ENCODE results near the gene ARHGAP15. TPM values are rescaled to one million over a fixed set of nuclear protein-coding genes. Genes with fewer than 3 reads are reported as not detected.

The ARHGAP15 gene
- total RNA-seq, 4 donors from 2014 or later = 1.7 to 16.8 (median 3.7) TPM

GRCh38 chr2:143742581-143742980 lies 613.4 kb downstream of the ARHGAP15 start:
- TF ChIP-seq POLR2A (IDR thresholded peaks at IDR 0.05) (no peak), CTCF (IDR thresholded peaks at IDR 0.05) (no peak)
- Histone ChIP-seq H3K36me3 (no peaks in the 10 kb centered on the region), H3K4me1 (no peaks in the 10 kb centered on the region), H3K27ac (no peak overlapping the region), H3K27me3 (no peaks in the 10 kb centered on the region), H3K9me3 (no peaks in the 10 kb centered on the region), H3K4me3 (no peak overlapping the region)
- 65 to 66% methylated on average over 5 of the region's 5 CpGs for whole genome bisulfite sequencing, 2 donors
- intact Hi-C loops (cut with DNase I) = no loop called here
- DNase-seq = no peak

- TF ChIP-seq CTCF (IDR thresholded peaks at IDR 0.05) (no peak), POLR2A (IDR thresholded peaks at IDR 0.05) (no peak)
- no peak overlapping the region for H3K4me3 ChIP-seq
- no peaks in the 10 kb centered on the region for H3K4me1 ChIP-seq
- 81 to 93% methylated on average over 2 of the region's 2 CpGs for WGBS, 2 donors
- intact Hi-C loops (cut with DNase I) = no loop called here
- H3K36me3 ChIP-seq = no peaks in the 10 kb centered on the region
- H3K27ac ChIP-seq = no peak overlapping the region
- no peaks in the 10 kb centered on the region for H3K9me3 ChIP-seq
- DNase-seq = no peak
- H3K27me3 ChIP-seq = no peaks in the 10 kb centered on the region
Observed at GRCh38 chr2:143744114-143744513, 614.9 kb downstream of the ARHGAP15 start.

DNA sequence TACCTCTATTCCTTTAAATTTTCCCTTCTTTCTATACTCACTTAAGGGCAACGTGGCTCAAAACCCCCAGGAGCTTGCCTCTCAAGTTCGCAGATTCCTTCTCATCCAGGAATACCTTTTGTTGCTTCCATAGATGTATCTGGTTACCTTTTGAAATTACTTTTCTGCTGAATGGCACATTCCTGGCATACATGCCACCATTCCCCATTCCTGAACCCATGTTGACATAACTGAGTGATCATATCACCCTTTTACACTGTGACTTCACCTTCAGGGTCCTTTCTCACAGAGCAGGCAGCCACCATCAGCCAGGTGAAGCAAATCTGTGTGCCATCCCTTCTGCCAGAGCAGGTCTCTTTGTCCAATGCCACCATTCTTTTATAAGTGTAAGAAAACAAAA lies 615.8 kb downstream of the ARHGAP15 start:
- H3K4me1 ChIP-seq = no peaks in the 10 kb centered on the region
- 73 to 77% methylated on average over 2 of the region's 2 CpGs for WGBS, 2 donors

DNA sequence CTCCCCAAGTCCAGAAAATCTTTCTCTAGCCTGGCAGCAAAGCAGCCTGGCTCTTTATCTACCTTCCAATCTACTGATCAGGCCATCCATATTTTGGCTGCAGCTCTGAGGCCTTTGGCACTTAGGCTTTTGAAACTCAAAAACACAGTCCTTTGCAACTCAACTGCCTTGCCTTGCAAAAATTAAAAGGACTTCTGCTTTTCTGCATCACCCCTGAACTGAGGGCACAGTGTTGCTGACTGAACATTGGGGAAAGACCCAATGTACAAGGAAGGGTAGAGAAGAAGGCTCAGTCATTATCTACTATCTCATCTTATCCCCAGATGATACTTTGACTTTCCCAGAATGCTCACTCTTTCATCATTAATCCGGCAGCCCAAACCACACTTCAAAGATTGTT lies 625.5 kb downstream of the ARHGAP15 start:
- no peak for DNase-seq
- no peak overlapping the region for H3K4me3 ChIP-seq
- no peaks in the 10 kb centered on the region for H3K4me1 ChIP-seq
- WGBS, 2 donors = 64 to 81% methylated on average over 1 of the region's 1 CpG
- H3K27me3 ChIP-seq = no peaks in the 10 kb centered on the region
- intact Hi-C loops (cut with DNase I) = no loop called here
- TF ChIP-seq CTCF (IDR thresholded peaks at IDR 0.05) = no peak
- TF ChIP-seq POLR2A (IDR thresholded peaks at IDR 0.05) = no peak
- no peaks in the 10 kb centered on the region for H3K36me3 ChIP-seq
- H3K27ac ChIP-seq = no peak overlapping the region
- no peaks in the 10 kb centered on the region for H3K9me3 ChIP-seq

More for the DNA sequence above, 615.8 kb downstream of the ARHGAP15 start:
- no peaks in the 10 kb centered on the region for H3K27me3 ChIP-seq
- H3K9me3 ChIP-seq = no peaks in the 10 kb centered on the region
- DNase-seq = no peak
- H3K4me3 ChIP-seq = no peak overlapping the region
- TF ChIP-seq CTCF (IDR thresholded peaks at IDR 0.05) = no peak
- no peak for TF ChIP-seq POLR2A (IDR thresholded peaks at IDR 0.05)
- intact Hi-C loops (cut with DNase I) = no loop called here
- no peaks in the 10 kb centered on the region for H3K36me3 ChIP-seq
- no peak overlapping the region for H3K27ac ChIP-seq

GRCh38 chr2:143758629-143759330 lies 629.6 kb downstream of the ARHGAP15 start:
- intact Hi-C loops (cut with DNase I) = no loop called here
- no peaks in the 10 kb centered on the region for H3K36me3 ChIP-seq
- no peak overlapping the region for H3K27ac ChIP-seq
- no peak overlapping the region for H3K4me3 ChIP-seq
- H3K27me3 ChIP-seq = no peaks in the 10 kb centered on the region
- DNase-seq = no peak
- no peaks in the 10 kb centered on the region for H3K4me1 ChIP-seq
- no peaks in the 10 kb centered on the region for H3K9me3 ChIP-seq
- no peak for TF ChIP-seq CTCF (IDR thresholded peaks at IDR 0.05)
- no peak for TF ChIP-seq POLR2A (IDR thresholded peaks at IDR 0.05)
- 79 to 91% methylated on average over 3 of the region's 3 CpGs for WGBS, 2 donors

All from esophagus squamous epithelium (tissue), 5 donors.